ENCODE results near the gene HELLS.
"Not testable (repeated sequence)": the region's sequence is repeated elsewhere in the genome, so short reads cannot be mapped to it uniquely, and the experiment has no call there.

DNA sequence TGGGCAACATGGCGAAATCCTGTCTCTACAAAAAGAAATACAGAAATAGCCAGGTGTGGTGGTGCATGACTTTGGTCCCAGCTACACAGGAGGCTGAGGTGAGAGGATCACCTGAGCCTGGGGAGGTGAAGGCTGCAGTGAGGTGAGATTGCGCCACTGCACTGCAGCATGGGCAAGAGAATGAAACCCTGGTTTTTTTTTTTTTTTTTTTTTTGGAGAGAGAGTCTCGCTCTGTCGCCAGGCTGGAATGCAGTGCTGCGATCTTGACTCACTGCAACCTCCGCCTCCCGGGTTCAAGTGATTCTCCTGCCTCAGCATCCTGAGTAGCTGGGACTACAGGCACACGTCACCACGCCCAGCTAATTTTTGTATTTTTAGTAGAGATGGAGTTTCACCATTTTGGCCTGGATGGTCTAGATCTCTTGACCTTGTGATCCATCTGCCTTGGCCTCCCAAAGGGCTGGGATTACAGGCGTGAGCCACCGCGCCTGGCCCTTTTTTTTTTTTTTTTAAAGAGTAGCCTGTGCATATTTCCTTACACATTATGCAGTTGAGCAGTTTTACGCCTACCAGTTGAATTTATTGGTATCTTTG is 22.2 kb downstream of the HELLS start:
- TF ChIP-seq, protein P1, sequence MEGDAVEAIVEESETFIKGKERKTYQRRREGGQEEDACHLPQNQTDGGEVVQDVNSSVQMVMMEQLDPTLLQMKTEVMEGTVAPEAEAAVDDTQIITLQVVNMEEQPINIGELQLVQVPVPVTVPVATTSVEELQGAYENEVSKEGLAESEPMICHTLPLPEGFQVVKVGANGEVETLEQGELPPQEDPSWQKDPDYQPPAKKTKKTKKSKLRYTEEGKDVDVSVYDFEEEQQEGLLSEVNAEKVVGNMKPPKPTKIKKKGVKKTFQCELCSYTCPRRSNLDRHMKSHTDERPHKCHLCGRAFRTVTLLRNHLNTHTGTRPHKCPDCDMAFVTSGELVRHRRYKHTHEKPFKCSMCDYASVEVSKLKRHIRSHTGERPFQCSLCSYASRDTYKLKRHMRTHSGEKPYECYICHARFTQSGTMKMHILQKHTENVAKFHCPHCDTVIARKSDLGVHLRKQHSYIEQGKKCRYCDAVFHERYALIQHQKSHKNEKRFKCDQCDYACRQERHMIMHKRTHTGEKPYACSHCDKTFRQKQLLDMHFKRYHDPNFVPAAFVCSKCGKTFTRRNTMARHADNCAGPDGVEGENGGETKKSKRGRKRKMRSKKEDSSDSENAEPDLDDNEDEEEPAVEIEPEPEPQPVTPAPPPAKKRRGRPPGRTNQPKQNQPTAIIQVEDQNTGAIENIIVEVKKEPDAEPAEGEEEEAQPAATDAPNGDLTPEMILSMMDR (conservative IDR thresholded peaks at IDR 0.05; ENCODE audit: low read depth, low read length): not testable (repeated sequence)
- TF ChIP-seq EZH2 (IDR thresholded peaks at IDR 0.05; ENCODE audit: borderline replicate concordance, low read depth, low read length, poor library complexity, severe bottlenecking): not testable (repeated sequence)
